Tibial nerve (tissue), 4 donors: ENCODE data around the gene PABPC1L. TPM values are rescaled to one million over a fixed set of nuclear protein-coding genes. Genes with fewer than 3 reads are reported as not detected.
A peak's percentile ranks its signal among the peaks of the same experiment; 100 is the strongest.
"Not testable (repeated sequence)": the region's sequence is repeated elsewhere in the genome, so short reads cannot be mapped to it uniquely, and the experiment has no call there.

Experiments used
- DNase-seq, 2 donors: peaks; one replicate each; pipeline ENCODE4 v3.0.0-alpha.2; 2019; ENCODE audit warnings: low spot score in 2 of 2
- H3K27ac ChIP-seq, 4 donors: fragments of 200-600 bp; sonication (generic) in 3 of 4; one replicate each; pipeline ENCODE4 v1.5.1; 2017 to 2019; ENCODE audit warnings: mild to moderate bottlenecking in 1 of 4
- H3K27me3 ChIP-seq, 2 donors: fragments of 200-600 bp; sonication (generic) in 1 of 2; one replicate each; pipeline versions ENCODE4 v1.5.1 to v1.6.0; 2017 to 2019
- H3K36me3 ChIP-seq, 3 donors: fragments of 200-600 bp; sonication (generic); one replicate each; pipeline ENCODE4 v1.5.1; 2018 to 2019
- H3K4me1 ChIP-seq, 4 donors: fragments of 200-600 bp; sonication (generic) in 3 of 4; one replicate each; pipeline ENCODE4 v1.5.1; 2017 to 2019
- H3K4me3 ChIP-seq, 4 donors: fragments of 200-600 bp; sonication (generic) in 3 of 4; one replicate each; pipeline ENCODE4 v1.5.1; 2017 to 2019; ENCODE audit warnings: mild to moderate bottlenecking in 1 of 4, moderate library complexity in 1 of 4
- H3K9me3 ChIP-seq, 4 donors: fragments of 200-600 bp; sonication (generic) in 3 of 4; one replicate each; pipeline ENCODE4 v1.5.1; 2017 to 2019
- CTCF ChIP-seq, 5 experiments: fragments of 200-600 bp in 3 of 5; fragments of 450-650 bp in 2 of 5; sonication (generic) in 3 of 5; IDR thresholded peaks; one replicate each; pipeline ENCODE4 v1.5.1; 2016 to 2019; ENCODE audit warnings: antibody characterized with exemption in 5 of 5, mild to moderate bottlenecking in 3 of 5, moderate library complexity in 2 of 5
- EP300 ChIP-seq, 2 donors: sonication (generic); formaldehyde crosslinking; IDR thresholded peaks; one replicate each; pipeline ENCODE4 v1.6.1; 2017; ENCODE audit warnings: antibody characterized with exemption in 2 of 2, mild to moderate bottlenecking in 1 of 2
- POLR2A ChIP-seq, 2 donors: fragments of 450-650 bp; IDR thresholded peaks; one replicate each; pipeline ENCODE4 v1.6.1; 2017; ENCODE audit warnings: antibody characterized with exemption in 2 of 2, mild to moderate bottlenecking in 2 of 2, moderate library complexity in 2 of 2
- WGBS, 2 donors: methylation state at CpG; one replicate each; pipeline ENCODE4 v1.1.5; 2018; 5-methylcytosine and 5-hydroxymethylcytosine counted together
- total RNA-seq, 4 donors: library from RNA; depleted of rRNA; stranded (reverse); fragments of >200 nt; gene quantifications; one replicate each; pipeline ENCODE4 v1.1.0, GENCODE V29; 2016

Gene PABPC1L
- total RNA-seq, result 10 to 100 TPM; 11.8 to 27.9 (median 16.0) TPM

DNA sequence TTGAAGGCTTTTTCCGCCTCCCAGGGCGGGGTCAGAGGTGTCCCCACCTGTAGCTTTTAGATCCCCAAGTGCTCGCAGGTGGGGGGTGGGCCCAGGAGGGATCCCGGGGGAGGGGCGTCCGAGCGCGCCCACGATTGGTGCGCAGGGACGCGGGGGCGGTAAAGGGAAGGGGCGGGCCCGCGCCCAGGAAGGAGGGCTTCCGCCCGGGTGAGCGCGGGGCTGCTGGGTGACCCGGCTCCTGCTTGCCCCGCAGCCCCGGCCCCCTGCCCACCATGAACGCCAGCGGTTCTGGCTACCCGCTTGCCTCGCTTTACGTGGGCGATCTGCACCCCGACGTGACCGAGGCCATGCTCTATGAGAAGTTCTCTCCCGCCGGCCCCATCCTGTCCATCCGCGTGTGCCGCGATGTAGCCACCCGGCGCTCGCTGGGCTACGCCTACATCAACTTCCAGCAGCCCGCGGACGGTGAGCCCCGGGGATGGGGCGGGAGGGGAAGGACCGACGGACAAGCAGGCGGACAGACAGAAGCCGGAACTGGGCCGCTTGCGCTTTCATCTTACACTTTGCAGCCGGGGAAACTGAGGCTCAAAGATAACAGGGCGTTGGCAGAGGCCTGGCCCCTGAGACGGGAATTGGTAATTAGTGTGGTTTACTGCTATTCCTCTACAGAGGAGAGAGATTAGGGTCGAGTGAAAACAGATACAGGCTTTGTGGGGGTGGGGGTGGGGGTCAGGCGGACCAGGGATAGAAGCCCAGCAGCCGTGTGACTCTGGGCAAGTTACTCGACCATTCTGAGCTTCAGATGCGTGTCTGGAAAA lies at the start of gene PABPC1L:
Gene PABPC1L (plus strand): TSS at position 189 of the 818 bp plus-strand sequence. CDS start 84 bp downstream, at position 273.
- Histone ChIP-seq H3K27ac (peak within 1 kb of the TSS in 2 of 4 donors; percentile 6 to 42), H3K36me3 (peaks cover 0 to 50% (median 0%) of the 10 kb centered on the region in 3 donors), H3K27me3 (no peaks in the 10 kb centered on the region), H3K9me3 (no peaks in the 10 kb centered on the region), H3K4me3 (peak within 1 kb of the TSS; percentile 53 to 70 (median 59)), H3K4me1 (peaks cover 0 to 18% (median 8%) of the 10 kb centered on the region in 4 donors)
- peak in 1 of 2 donors; percentile 24 for DNase-seq
- WGBS, 2 donors, result 2% methylated on average over 32 to 52 of the region's 61 CpGs
- TF ChIP-seq EP300 (IDR thresholded peaks at IDR 0.05) (no peak), CTCF (IDR thresholded peaks at IDR 0.05) (no peak), POLR2A (IDR thresholded peaks at IDR 0.05) (no peak)

DNA sequence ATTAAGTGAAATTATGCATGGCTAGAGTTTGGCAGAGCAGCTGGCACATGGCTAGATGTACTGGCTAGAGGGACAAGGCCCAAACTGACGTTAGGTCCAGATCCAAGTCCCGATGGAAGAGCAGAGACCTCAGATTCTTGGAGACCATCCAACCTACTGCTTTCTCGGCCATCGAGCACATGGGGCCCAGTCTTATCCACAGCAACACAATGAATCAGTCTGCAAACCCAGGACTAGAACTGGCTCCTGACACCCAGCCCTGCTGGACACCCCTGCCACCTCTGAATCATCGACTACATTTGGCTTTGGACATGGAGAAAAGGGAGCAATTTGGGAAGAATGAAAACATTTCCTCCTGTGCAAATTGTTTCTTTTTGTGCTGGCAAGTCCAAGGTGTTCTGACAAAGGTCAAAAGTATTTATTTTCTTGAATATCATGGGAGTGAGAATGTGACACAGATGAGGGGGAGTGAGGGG lies 48.3 kb upstream of the PABPC1L start:
- H3K4me1 ChIP-seq, result peaks cover 0 to 28% (median 7%) of the 10 kb centered on the region in 4 donors
- no peak for DNase-seq
- WGBS, 2 donors, result 25 to 31% methylated on average over 5 of the region's 5 CpGs

DNA sequence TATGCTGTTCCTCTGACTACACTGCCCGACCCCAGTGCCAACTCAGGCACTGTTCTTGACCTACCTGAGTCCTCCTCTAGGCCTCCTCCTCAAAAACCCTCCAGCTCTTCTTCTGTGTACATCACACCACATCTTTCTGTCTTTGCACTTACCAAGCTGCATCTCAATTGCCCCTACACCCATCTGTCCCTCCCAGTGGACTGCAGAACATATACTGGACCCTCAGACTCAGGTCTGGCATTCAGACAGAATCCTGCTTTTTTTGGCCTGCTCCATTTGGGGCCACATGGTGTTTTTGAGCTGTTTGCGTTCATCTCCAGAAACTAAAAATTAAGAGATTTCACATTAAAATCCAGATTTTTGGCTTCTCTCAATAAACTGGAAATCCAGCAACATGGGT lies 47.6 kb upstream of the PABPC1L start:
- H3K36me3 ChIP-seq, result no peaks in the 10 kb centered on the region
- TF ChIP-seq POLR2A (IDR thresholded peaks at IDR 0.05) (no peak), CTCF (IDR thresholded peaks at IDR 0.05) (no peak), EP300 (IDR thresholded peaks at IDR 0.05) (no peak)
- 70 to 74% methylated on average over 2 of the region's 2 CpGs for WGBS, 2 donors
- DNase-seq, result no peak
- H3K9me3 ChIP-seq, result no peaks in the 10 kb centered on the region
- H3K4me3 ChIP-seq, result no peak overlapping the region
- peaks cover 0 to 34% (median 8%) of the 10 kb centered on the region in 4 donors for H3K4me1 ChIP-seq
- no peaks in the 10 kb centered on the region for H3K27me3 ChIP-seq
- peak overlapping the region in 2 of 4 donors; percentile 31 to 57 for H3K27ac ChIP-seq

More for the DNA sequence above, 48.3 kb upstream of the PABPC1L start:
- H3K27me3 ChIP-seq, result no peaks in the 10 kb centered on the region
- no peak overlapping the region for H3K4me3 ChIP-seq
- H3K9me3 ChIP-seq, result no peaks in the 10 kb centered on the region
- TF ChIP-seq POLR2A (IDR thresholded peaks at IDR 0.05) (no peak), EP300 (IDR thresholded peaks at IDR 0.05) (no peak), CTCF (IDR thresholded peaks at IDR 0.05) (no peak)
- peak overlapping the region in 1 of 4 donors; percentile 46 for H3K27ac ChIP-seq
- H3K36me3 ChIP-seq, result no peaks in the 10 kb centered on the region

- H3K27me3 ChIP-seq, H3K36me3 ChIP-seq, DNase-seq, H3K4me3 ChIP-seq, H3K27ac ChIP-seq, H3K9me3 ChIP-seq: not testable (repeated sequence)
- WGBS, 2 donors, result 50 to 66% methylated on average over 4 of the region's 4 CpGs
- H3K4me1 ChIP-seq, result peaks cover 0 to 38% (median 9%) of the 10 kb centered on the region in 4 donors
These were observed 46.3 kb upstream of the PABPC1L start for GRCh38 chr20:44863365-44864084.

GRCh38 chr20:44864493-44864892 lies 45.4 kb upstream of the PABPC1L start:
- H3K4me1 ChIP-seq, result peaks cover 0 to 33% (median 9%) of the 10 kb centered on the region in 4 donors
- not testable (repeated sequence) for H3K36me3 ChIP-seq, H3K27ac ChIP-seq, H3K27me3 ChIP-seq, DNase-seq, H3K9me3 ChIP-seq, H3K4me3 ChIP-seq
- 81 to 83% methylated on average over 3 of the region's 3 CpGs for WGBS, 2 donors
